Measurements from ENCODE around the gene CACNA1G.

The CACNA1G gene

GRCh38 chr17:50521514-50521913, 39.0 kb upstream of the CACNA1G start:
- H3K27ac ChIP-seq, result no peak overlapping the region
- no peak for DNase-seq
- no peaks in the 10 kb centered on the region for H3K27me3 ChIP-seq
- H3K4me3 ChIP-seq, result no peak overlapping the region
- H3K36me3 ChIP-seq, result no peaks in the 10 kb centered on the region
- intact Hi-C loops (cut with DNase I; ENCODE audit: low total_unique reads), result no loop called here
- no peak for TF ChIP-seq CTCF (IDR thresholded peaks at IDR 0.05)
- H3K4me1 ChIP-seq, result no peaks in the 10 kb centered on the region
- no peaks in the 10 kb centered on the region for H3K9me3 ChIP-seq

GRCh38 chr17:50522766-50523165, 37.7 kb upstream of the CACNA1G start:
- DNase-seq, result no peak
- no peak overlapping the region for H3K27ac ChIP-seq
- no peaks in the 10 kb centered on the region for H3K36me3 ChIP-seq
- peaks cover 0 to 8% of the 10 kb centered on the region in 2 donors for H3K27me3 ChIP-seq
- no peaks in the 10 kb centered on the region for H3K4me1 ChIP-seq
- intact Hi-C loops (cut with DNase I; ENCODE audit: low total_unique reads), result no loop called here
- no peaks in the 10 kb centered on the region for H3K9me3 ChIP-seq
- no peak overlapping the region for H3K4me3 ChIP-seq
- no peak for TF ChIP-seq CTCF (IDR thresholded peaks at IDR 0.05)

GRCh38 chr17:50523208-50523607, 37.3 kb upstream of the CACNA1G start:
- H3K4me1 ChIP-seq, result no peaks in the 10 kb centered on the region
- no peak for DNase-seq
- no peak for TF ChIP-seq CTCF (IDR thresholded peaks at IDR 0.05)
- intact Hi-C loops (cut with DNase I; ENCODE audit: low total_unique reads), result no loop called here
- peaks cover 0 to 11% of the 10 kb centered on the region in 2 donors for H3K27me3 ChIP-seq
- H3K9me3 ChIP-seq, result no peaks in the 10 kb centered on the region
- no peak overlapping the region for H3K4me3 ChIP-seq
- no peak overlapping the region for H3K27ac ChIP-seq
- no peaks in the 10 kb centered on the region for H3K36me3 ChIP-seq

GRCh38 chr17:50524838-50525237, 35.7 kb upstream of the CACNA1G start:
- intact Hi-C loops (cut with DNase I; ENCODE audit: low total_unique reads), result no loop called here
- Histone ChIP-seq H3K27ac (no peak overlapping the region), H3K4me1 (no peaks in the 10 kb centered on the region), H3K27me3 (peaks cover 0 to 26% of the 10 kb centered on the region in 2 donors), H3K36me3 (no peaks in the 10 kb centered on the region), H3K4me3 (no peak overlapping the region), H3K9me3 (no peaks in the 10 kb centered on the region)
- no peak for DNase-seq
- TF ChIP-seq CTCF (IDR thresholded peaks at IDR 0.05), result no peak

- no peak for DNase-seq
- H3K4me3 ChIP-seq, result no peak overlapping the region
- intact Hi-C loops (cut with DNase I; ENCODE audit: low total_unique reads), result no loop called here
- TF ChIP-seq CTCF (IDR thresholded peaks at IDR 0.05), result no peak
- peaks cover 0 to 6% (median under 1%) of the 10 kb centered on the region in 4 donors for H3K4me1 ChIP-seq
- peaks cover 0 to 50% of the 10 kb centered on the region in 2 donors for H3K27me3 ChIP-seq
- H3K9me3 ChIP-seq, result no peaks in the 10 kb centered on the region
- H3K27ac ChIP-seq, result no peak overlapping the region
- no peaks in the 10 kb centered on the region for H3K36me3 ChIP-seq
Measured at GRCh38 chr17:50527155-50527762, 33.3 kb upstream of the CACNA1G start.

Data from tibial artery (tissue), 4 donors.